HEK293 (cell line): Measurements from ENCODE around the gene DDX24.

ENCODE experiments used
- CTCF ChIP-seq: fragments of 450-650 bp; formaldehyde crosslinking; IDR thresholded peaks from 2 replicates; pipeline ENCODE4 v1.5.1; 2016; ENCODE audit warnings: missing biosample characterization, missing genetic modification characterization
- REST ChIP-seq: fragments of 450-650 bp; formaldehyde crosslinking; IDR thresholded peaks from 2 replicates; pipeline ENCODE4 v1.5.1; 2016; ENCODE audit warnings: missing biosample characterization, missing genetic modification characterization
- ZBTB26 ChIP-seq: fragments of 450-650 bp; formaldehyde crosslinking; optimal IDR thresholded peaks from 2 replicates; pipeline ENCODE3; 2016; ENCODE audit warnings: missing biosample characterization, mild to moderate bottlenecking, missing genetic modification characterization
- ZNF24 ChIP-seq: fragments of 450-650 bp; formaldehyde crosslinking; IDR thresholded peaks from 2 replicates; pipeline ENCODE4 v1.5.1; 2016; ENCODE audit warnings: missing biosample characterization, missing genetic modification characterization
- ZNF26 ChIP-seq: fragments of 450-650 bp; formaldehyde crosslinking; IDR thresholded peaks from 2 replicates; pipeline ENCODE4 v1.5.1; 2016; ENCODE audit warnings: missing biosample characterization, missing genetic modification characterization
- ZNF529 ChIP-seq: fragments of 450-650 bp; formaldehyde crosslinking; IDR thresholded peaks from 2 replicates; pipeline ENCODE4 v1.5.1; 2017; ENCODE audit warnings: missing genetic modification characterization, missing biosample characterization; ENCODE audit not compliant: insufficient replicate concordance

GRCh38 chr14:94037954-94038353, 43.0 kb downstream of the DDX24 start:
- TF ChIP-seq ZNF529 (tag by site-specific recombination) (no peak), ZBTB26 (tag by site-specific recombination) (no peak), CTCF (tag by site-specific recombination) (no peak), ZNF26 (tag by site-specific recombination) (no peak), ZNF24 (tag by site-specific recombination) (no peak), REST (tag by site-specific recombination) (no peak)
